Sigmoid colon (tissue), 4 donors: Measurements from ENCODE around the gene POU2AF1.

Experiments
- CTCF ChIP-seq, 4 experiments: fragments of 450-650 bp in 3 of 4; fragments of 200-600 bp in 1 of 4; IDR thresholded peaks; one replicate each; pipeline ENCODE4 v1.5.1; 2016 to 2019; ENCODE audit warnings: antibody characterized with exemption in 4 of 4, mild to moderate bottlenecking in 3 of 4, moderate library complexity in 2 of 4
- POLR2A ChIP-seq, 2 donors: fragments of 450-650 bp; IDR thresholded peaks; one replicate each; pipeline ENCODE4 v1.6.1; 2016; ENCODE audit warnings: antibody characterized with exemption in 2 of 2, mild to moderate bottlenecking in 2 of 2, moderate library complexity in 2 of 2
- POLR2AphosphoS5 ChIP-seq, 4 donors: sonication (generic); formaldehyde crosslinking; IDR thresholded peaks; one replicate each; pipeline ENCODE4 v1.6.1; 2017; ENCODE audit warnings: antibody characterized with exemption in 4 of 4

GRCh38 chr11:111405551-111405950 lies 26.5 kb upstream of the POU2AF1 start:
- TF ChIP-seq POLR2AphosphoS5 (IDR thresholded peaks at IDR 0.05) (no peak), POLR2A (IDR thresholded peaks at IDR 0.05) (no peak), CTCF (IDR thresholded peaks at IDR 0.05) (no peak)
